ENCODE data around the gene CIP2A. TPM values are rescaled to one million over a fixed set of nuclear protein-coding genes. Genes with fewer than 3 reads are reported as not detected.

The CIP2A gene
- total and polyA plus RNA-seq, 2 of the 4 experiments (the other 2 are of a cell fraction): 8.5 to 27.8 TPM

DNA sequence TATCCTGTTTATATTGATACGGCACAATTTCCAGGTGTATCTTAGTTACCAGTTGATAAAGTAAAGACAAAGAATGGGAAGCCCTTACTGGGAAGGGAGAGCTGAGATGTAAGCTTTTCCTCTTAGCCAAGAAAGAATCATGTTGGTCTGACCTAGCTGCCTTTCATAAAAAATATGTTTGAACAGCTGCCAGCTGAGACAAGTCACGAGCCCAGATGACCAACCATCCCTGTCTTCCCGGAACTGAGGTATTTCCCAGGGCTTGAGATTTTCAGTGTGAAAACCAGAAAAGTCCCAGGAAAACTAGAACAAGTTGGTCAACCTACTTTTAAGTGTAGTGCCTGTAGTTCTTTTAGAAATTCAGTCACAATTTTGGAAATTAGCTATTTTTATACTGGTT, 75.3 kb downstream of the CIP2A start:
- H3K9ac ChIP-seq (ENCODE audit: low read depth, low read length): no peak overlapping the region
- H2BK5ac ChIP-seq (ENCODE audit: low read depth, low read length, poor library complexity, severe bottlenecking): no peak overlapping the region
- in situ Hi-C loops (cut with MboI; ENCODE audit: low sequenced_read_pairs) (no loop called here), dilution Hi-C loops (cut with HindIII; ENCODE audit: low sequenced_read_pairs, unreplicated experiment) (no loop called here), intact Hi-C loops (cut with micrococcal nuclease) (no loop called here)
- H3K4me3 ChIP-seq (ENCODE audit: insufficient read depth, low read depth, low read length): no peak overlapping the region
- H3K4me1 ChIP-seq (ENCODE audit: control insufficient read depth, insufficient read depth, low read length): no peaks in the 10 kb centered on the region
- DNase-seq (peak; percentile 27), ATAC-seq (ENCODE audit: low read depth) (no peak)
- no peak overlapping the region for H2AFZ ChIP-seq (replicated peaks; ENCODE audit: low read length, poor library complexity)
- no peak overlapping the region for H2AK5ac ChIP-seq (ENCODE audit: low read depth, low read length)
- no peak overlapping the region for H4K5ac ChIP-seq (ENCODE audit: low read depth, low read length)
- H3K4me2 ChIP-seq (ENCODE audit: low read depth, low read length): no peak overlapping the region
- H4K8ac ChIP-seq (ENCODE audit: low read depth in 2 of 2, low read length in 2 of 2): no peak overlapping the region
- H3K4ac ChIP-seq (ENCODE audit: low read depth, low read length): no peak overlapping the region
- H3K79me1 ChIP-seq (ENCODE audit: low read depth in 1 of 2, low read length in 2 of 2): no peaks in the 10 kb centered on the region
- no peaks in the 10 kb centered on the region for H4K20me1 ChIP-seq (ENCODE audit: insufficient read depth, low read length)
- no CpG with 5 or more reads among the region's 3 CpGs for WGBS, 2 experiments (ENCODE audit: extremely low coverage in 2 of 2, insufficient read length in 1 of 2)
- no peak overlapping the region for H2BK120ac ChIP-seq (ENCODE audit: low read depth, low read length)
- H3K36me3 ChIP-seq (ENCODE audit: control insufficient read depth, insufficient read depth, low read length): no peaks in the 10 kb centered on the region
- no peaks in the 10 kb centered on the region for H3K9me1 ChIP-seq (ENCODE audit: insufficient read depth, low read length)
- no peak overlapping the region for H3K56ac ChIP-seq (ENCODE audit: extremely low read depth, insufficient read depth, low read length)
- no peaks in the 10 kb centered on the region for H3K9me3 ChIP-seq (ENCODE audit: control insufficient read depth, insufficient read depth, low read length)
- no peak overlapping the region for H2BK15ac ChIP-seq (ENCODE audit: low read depth, low read length)
- H3K27me3 ChIP-seq (ENCODE audit: control insufficient read depth, insufficient read depth, low read length): peaks cover 1% of the 10 kb centered on the region; the same call in 1 of the 2 replicates
- TF ChIP-seq BHLHE40 (IDR thresholded peaks at IDR 0.05; ENCODE audit: low read depth, low read length): no peak
- no peak overlapping the region for H3K27ac ChIP-seq (ENCODE audit: insufficient read depth, low read length)
- POLR2A ChIA-PET (ENCODE audit: unreplicated experiment): no interaction called here
- H2AK9ac ChIP-seq (replicated peaks; ENCODE audit: low read depth, low read length, poor library complexity): no peak overlapping the region
- no peak overlapping the region for H4K91ac ChIP-seq (ENCODE audit: insufficient read depth, low read depth, low read length)
- H2BK20ac ChIP-seq (ENCODE audit: low read depth, low read length): no peak overlapping the region
- no peak overlapping the region for H3K14ac ChIP-seq (replicated peaks; ENCODE audit: low read depth, low read length)
- no peak overlapping the region for H3K23ac ChIP-seq (ENCODE audit: low read depth, low read length)
- BruUV-seq (replicated peaks): no TSS peak
- CTCF ChIA-PET: interaction anchor here (0.6 to 1.7 kb wide), 4 partner anchors 13 to 568 kb away, joined by 3 to 4 read pairs (median 3); no protein-coding TSS in a partner anchor
- no peak overlapping the region for H3K18ac ChIP-seq (ENCODE audit: low read depth, low read length)
